GM13977 (cell line): ENCODE measurements around the gene CMAS.
"Not testable (repeated sequence)": the region's sequence is repeated elsewhere in the genome, so short reads cannot be mapped to it uniquely, and the experiment has no call there.

ENCODE experiments used
- DNase-seq: peaks from one replicate; pipeline ENCODE4 v3.0.0; 2012; ENCODE audit warnings: low spot score
- CTCF ChIP-seq: IDR thresholded peaks from 2 replicates; pipeline ENCODE4 v1.5.1; 2012; ENCODE audit warnings: mild to moderate bottlenecking, control low read depth; ENCODE audit not compliant: insufficient read depth; ENCODE audit errors: extremely low read depth, missing control alignments
- in situ Hi-C: fragments of 300-500 bp; cut with MboI; formaldehyde crosslinking; loops from one replicate; pipeline ENCODE4 v1.12.0; 2022; ENCODE audit warnings: low sequenced_read_pairs, low pct_unique_long_range_greater_than_20kb, mixed read lengths, inconsistent platforms; ENCODE audit not compliant: unreplicated experiment

CMAS gene

GRCh38 chr12:22014783-22015144 is 31.3 kb upstream of the CMAS start:
- TF ChIP-seq CTCF, result no peak
- in situ Hi-C loops, result loop anchor here (25.0 kb wide), 1 partner anchor 302 kb away; no protein-coding TSS in a partner anchor
- DNase-seq, result no peak

GRCh38 chr12:22016982-22017381 is 29.0 kb upstream of the CMAS start:
- in situ Hi-C loops, result loop anchor here (25.0 kb wide), 1 partner anchor 305 kb away; no protein-coding TSS in a partner anchor
- DNase-seq, result no peak
- TF ChIP-seq CTCF, result no peak

- in situ Hi-C loops, result loop anchor here (25.0 kb wide), 1 partner anchor 307 kb away; no protein-coding TSS in a partner anchor
- TF ChIP-seq CTCF, result peak; percentile 23
- no peak for DNase-seq
Observed at GRCh38 chr12:22018860-22019259, 27.2 kb upstream of the CMAS start.

GRCh38 chr12:22023489-22023888 is 22.5 kb upstream of the CMAS start:
- not testable (repeated sequence) for DNase-seq
- in situ Hi-C loops, result loop anchor here (25.0 kb wide), 1 partner anchor 311 kb away; no protein-coding TSS in a partner anchor

- in situ Hi-C loops, result no loop called here
- no peak for DNase-seq
- no peak for TF ChIP-seq CTCF
Observed at GRCh38 chr12:22029491-22029890, 16.5 kb upstream of the CMAS start.

GRCh38 chr12:22029991-22030390 is 16.0 kb upstream of the CMAS start:
- no peak for TF ChIP-seq CTCF
- in situ Hi-C loops, result no loop called here
- DNase-seq, result no peak

GRCh38 chr12:22032732-22033131 is 13.3 kb upstream of the CMAS start:
- no peak for TF ChIP-seq CTCF
- no peak for DNase-seq
- in situ Hi-C loops, result no loop called here
